ENCODE results near the gene MRPS9. TPM values are rescaled to one million over a fixed set of nuclear protein-coding genes. Genes with fewer than 3 reads are reported as not detected.

MRPS9 gene
- total RNA-seq, 4 donors from 2014 or later = 34.9 to 79.5 (median 38.6) TPM

DNA sequence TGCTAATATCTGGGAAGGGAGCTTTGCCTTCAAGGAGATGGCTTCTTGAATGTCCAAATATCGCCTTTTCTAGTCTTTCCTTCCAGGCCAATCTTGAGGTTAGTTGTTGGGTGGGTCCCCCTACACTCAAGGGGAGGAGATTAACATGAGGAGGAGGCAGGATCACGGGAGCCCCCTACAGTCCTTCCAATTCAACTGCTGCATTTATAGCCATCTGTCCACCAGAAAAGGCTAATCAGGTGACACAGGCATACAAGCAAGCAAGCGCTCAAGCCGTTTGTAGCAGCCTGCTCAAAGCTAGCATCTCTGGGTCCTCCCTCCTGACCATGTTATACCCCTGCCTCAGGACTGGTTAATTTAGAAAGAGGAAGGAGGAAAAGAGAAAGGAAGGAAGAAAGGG, 87.6 kb downstream of the MRPS9 start:
- intact Hi-C loops (cut with DNase I; ENCODE audit: low total_unique reads) = no loop called here
- DNase-seq = no peak

DNA sequence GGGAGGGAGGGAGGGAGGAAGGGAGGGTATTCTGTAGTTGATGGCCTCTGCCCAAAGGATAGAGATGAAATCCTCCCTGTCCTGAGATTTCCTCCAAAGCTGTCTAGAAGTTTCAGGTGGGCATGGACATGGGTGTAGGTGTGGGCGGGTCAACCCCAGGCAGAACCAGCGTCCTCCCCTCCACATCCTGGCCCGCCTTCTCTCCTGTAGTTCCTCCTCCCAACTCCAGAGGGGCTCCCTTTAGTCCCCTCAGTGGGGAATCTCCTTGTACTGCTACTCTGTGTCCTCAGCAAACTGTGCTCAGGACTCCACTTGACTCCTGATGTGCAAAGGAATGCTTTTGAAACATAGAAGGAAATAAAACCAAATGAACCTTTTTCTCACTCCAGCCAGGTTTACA, 88.1 kb downstream of the MRPS9 start:
- Histone ChIP-seq H3K27me3 (no peaks in the 10 kb centered on the region), H3K27ac (no peak overlapping the region), H3K36me3 (no peaks in the 10 kb centered on the region), H3K4me1 (no peaks in the 10 kb centered on the region), H3K4me3 (no peak overlapping the region), H3K9me3 (no peaks in the 10 kb centered on the region)
- TF ChIP-seq, protein P1, sequence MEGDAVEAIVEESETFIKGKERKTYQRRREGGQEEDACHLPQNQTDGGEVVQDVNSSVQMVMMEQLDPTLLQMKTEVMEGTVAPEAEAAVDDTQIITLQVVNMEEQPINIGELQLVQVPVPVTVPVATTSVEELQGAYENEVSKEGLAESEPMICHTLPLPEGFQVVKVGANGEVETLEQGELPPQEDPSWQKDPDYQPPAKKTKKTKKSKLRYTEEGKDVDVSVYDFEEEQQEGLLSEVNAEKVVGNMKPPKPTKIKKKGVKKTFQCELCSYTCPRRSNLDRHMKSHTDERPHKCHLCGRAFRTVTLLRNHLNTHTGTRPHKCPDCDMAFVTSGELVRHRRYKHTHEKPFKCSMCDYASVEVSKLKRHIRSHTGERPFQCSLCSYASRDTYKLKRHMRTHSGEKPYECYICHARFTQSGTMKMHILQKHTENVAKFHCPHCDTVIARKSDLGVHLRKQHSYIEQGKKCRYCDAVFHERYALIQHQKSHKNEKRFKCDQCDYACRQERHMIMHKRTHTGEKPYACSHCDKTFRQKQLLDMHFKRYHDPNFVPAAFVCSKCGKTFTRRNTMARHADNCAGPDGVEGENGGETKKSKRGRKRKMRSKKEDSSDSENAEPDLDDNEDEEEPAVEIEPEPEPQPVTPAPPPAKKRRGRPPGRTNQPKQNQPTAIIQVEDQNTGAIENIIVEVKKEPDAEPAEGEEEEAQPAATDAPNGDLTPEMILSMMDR (IDR thresholded peaks at IDR 0.05 in 4 of 5, conservative IDR thresholded peaks at IDR 0.05 in 1 of 5) = no peak
- TF ChIP-seq POLR2A (IDR thresholded peaks at IDR 0.05) = no peak
- ATAC-seq (no peak), DNase-seq (no peak)
- intact Hi-C loops (cut with DNase I; ENCODE audit: low total_unique reads) = no loop called here
- in situ Hi-C loops (cut with MboI; ENCODE audit: low sequenced_read_pairs in 4 of 4) = no loop called here

More for the DNA sequence above, 87.6 kb downstream of the MRPS9 start:
- no peaks in the 10 kb centered on the region for H3K36me3 ChIP-seq
- H3K27me3 ChIP-seq = no peaks in the 10 kb centered on the region
- H3K27ac ChIP-seq = no peak overlapping the region
- ATAC-seq = no peak
- no peaks in the 10 kb centered on the region for H3K4me1 ChIP-seq
- no peaks in the 10 kb centered on the region for H3K9me3 ChIP-seq
- no peak for TF ChIP-seq POLR2A (IDR thresholded peaks at IDR 0.05)
- in situ Hi-C loops (cut with MboI; ENCODE audit: low sequenced_read_pairs in 4 of 4) = no loop called here
- no peak overlapping the region for H3K4me3 ChIP-seq

DNA sequence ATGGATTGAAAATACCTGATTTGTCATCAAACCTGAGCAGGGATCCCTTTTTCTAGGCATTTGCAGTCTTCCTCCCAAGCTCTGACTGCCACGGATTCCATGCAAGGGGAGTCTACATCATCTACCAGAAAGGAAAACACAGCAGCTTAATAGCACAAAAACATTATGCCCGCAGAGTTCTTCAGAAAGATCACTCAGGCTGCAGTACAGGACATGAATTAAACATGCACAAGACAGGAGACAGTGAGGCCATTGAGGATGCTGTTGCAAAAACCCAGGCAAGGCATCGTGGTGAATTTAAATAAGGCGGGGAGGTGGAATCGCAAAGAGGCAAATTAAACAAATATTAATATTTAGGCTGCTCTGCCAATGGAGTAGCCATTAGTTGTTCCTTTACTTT, 88.5 kb downstream of the MRPS9 start:
- Histone ChIP-seq H3K36me3 (no peaks in the 10 kb centered on the region), H3K4me1 (no peaks in the 10 kb centered on the region), H3K27ac (no peak overlapping the region), H3K9me3 (no peaks in the 10 kb centered on the region), H3K27me3 (no peaks in the 10 kb centered on the region), H3K4me3 (no peak overlapping the region)
- TF ChIP-seq POLR2A (IDR thresholded peaks at IDR 0.05) = no peak
- TF ChIP-seq, protein P1 (IDR thresholded peaks at IDR 0.05 in 4 of 5, conservative IDR thresholded peaks at IDR 0.05 in 1 of 5) = no peak
- DNase-seq = no peak
- intact Hi-C loops (cut with DNase I; ENCODE audit: low total_unique reads) = no loop called here
- no peak for ATAC-seq
- in situ Hi-C loops (cut with MboI; ENCODE audit: low sequenced_read_pairs in 4 of 4) = no loop called here

DNA sequence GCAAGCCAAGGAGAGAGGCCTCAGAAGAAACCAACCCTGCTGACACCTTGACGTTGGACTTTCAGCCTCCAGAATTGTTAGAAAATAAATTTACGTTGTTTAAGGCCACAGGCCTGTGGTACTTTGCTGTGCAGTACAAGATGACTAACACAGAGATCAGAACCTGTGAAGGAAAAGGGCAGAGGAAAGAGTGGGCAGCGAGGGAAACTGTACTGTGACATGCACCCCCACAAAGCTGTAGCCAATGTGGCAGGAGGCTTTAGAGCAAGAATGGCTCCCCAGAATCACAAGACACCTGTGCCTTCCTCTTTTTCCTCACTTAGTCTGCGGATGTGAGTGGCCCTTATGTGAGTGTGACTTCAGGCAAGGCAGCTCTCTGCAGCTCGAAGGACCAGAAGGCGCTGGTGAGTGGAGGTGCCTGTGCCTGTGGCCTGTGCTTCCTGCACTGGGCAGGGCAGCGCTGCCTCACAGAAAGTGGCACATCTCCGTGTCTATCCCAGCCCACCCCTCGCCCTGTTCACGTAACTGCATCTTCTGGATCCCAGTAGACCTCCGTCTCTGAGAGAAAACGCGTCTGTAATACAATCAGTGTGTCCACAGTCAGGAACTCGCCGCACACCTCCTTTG, 89.5 kb downstream of the MRPS9 start:
- DNase-seq (no peak), ATAC-seq (no peak)
- in situ Hi-C loops (cut with MboI; ENCODE audit: low sequenced_read_pairs in 4 of 4) = no loop called here
- no peaks in the 10 kb centered on the region for H3K36me3 ChIP-seq
- H3K4me1 ChIP-seq = no peaks in the 10 kb centered on the region
- no peak for TF ChIP-seq POLR2A (IDR thresholded peaks at IDR 0.05)
- TF ChIP-seq, protein P1 (IDR thresholded peaks at IDR 0.05 in 4 of 5, conservative IDR thresholded peaks at IDR 0.05 in 1 of 5) = no peak
- H3K9me3 ChIP-seq = no peaks in the 10 kb centered on the region
- no peak overlapping the region for H3K4me3 ChIP-seq
- no peak overlapping the region for H3K27ac ChIP-seq
- intact Hi-C loops (cut with DNase I; ENCODE audit: low total_unique reads) = no loop called here
- no peaks in the 10 kb centered on the region for H3K27me3 ChIP-seq

DNA sequence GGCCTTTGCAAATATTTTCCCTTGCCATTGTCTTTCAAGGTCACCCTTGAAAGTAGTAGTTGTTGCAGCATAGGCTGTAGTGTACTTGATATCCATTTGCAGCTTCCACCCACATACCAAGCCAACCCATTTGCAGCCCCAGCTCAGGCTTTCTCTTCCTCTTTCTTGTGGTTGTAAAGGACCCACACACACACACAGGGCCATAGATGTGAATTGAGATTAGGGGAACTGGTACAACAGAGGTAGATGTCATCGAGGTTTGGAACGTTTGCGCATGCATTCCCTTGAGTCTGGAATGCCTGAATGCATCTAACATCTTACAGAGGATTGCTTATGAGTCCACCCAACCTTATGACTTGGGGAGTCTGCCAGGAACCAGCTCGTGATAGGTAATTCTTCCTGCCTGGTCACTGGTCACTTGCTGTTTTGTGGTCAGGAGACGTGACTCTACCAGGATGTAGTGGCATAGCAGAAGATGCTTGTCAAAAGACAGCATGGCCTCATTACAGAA, 91.9 kb downstream of the MRPS9 start:
- DNase-seq (no peak), ATAC-seq (no peak)
- no peaks in the 10 kb centered on the region for H3K9me3 ChIP-seq
- no peaks in the 10 kb centered on the region for H3K36me3 ChIP-seq
- TF ChIP-seq, protein P1 (IDR thresholded peaks at IDR 0.05 in 4 of 5, conservative IDR thresholded peaks at IDR 0.05 in 1 of 5) = no peak
- no peak for TF ChIP-seq POLR2A (IDR thresholded peaks at IDR 0.05)
- in situ Hi-C loops (cut with MboI; ENCODE audit: low sequenced_read_pairs in 4 of 4) (no loop called here), intact Hi-C loops (cut with DNase I; ENCODE audit: low total_unique reads) (no loop called here)
- no peaks in the 10 kb centered on the region for H3K4me1 ChIP-seq
- H3K27me3 ChIP-seq = no peaks in the 10 kb centered on the region
- no peak overlapping the region for H3K27ac ChIP-seq
- H3K4me3 ChIP-seq = no peak overlapping the region

All from gastrocnemius medialis (tissue), 4 donors.